ENCODE results near the gene FXYD3. TPM values are rescaled to one million over a fixed set of nuclear protein-coding genes. Genes with fewer than 3 reads are reported as not detected.

Gene FXYD3
- total RNA-seq, 1 donor from 2014 or later, result not detected

DNA sequence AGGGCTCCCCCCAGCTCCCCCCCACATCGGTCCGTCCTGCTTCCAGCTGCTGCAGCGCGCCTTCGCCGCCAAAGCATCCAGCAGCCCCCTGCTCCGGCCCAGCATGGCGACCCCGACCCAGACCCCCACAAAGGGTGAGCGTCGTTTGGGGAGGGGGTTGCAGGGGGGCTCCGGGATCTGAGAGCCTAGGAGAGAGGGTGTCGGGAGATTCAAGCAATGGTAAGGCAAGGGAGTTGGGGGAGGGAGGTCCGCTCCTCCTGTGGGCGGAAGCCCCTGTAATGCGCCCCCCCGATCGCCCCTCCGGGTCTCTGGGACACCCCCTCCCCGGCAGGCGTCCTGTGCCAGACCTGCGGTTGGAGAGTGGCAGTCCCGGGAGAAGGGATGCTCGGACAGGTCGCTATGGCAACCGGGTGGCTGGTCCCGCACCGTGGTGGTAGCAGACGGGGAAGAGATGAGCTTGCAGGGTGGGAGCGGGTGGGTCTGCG, 27.6 kb downstream of the FXYD3 start, which contains the start of gene FXYD7:
Gene FXYD7, plus strand, starts transcription at position 25 of the 485 bp plus-strand sequence. Its CDS starts 79 bp downstream, at position 104.
- peaks cover 3% of the 10 kb centered on the region for H4K20me1 ChIP-seq (ENCODE audit: low read depth)
- peaks cover 45% of the 10 kb centered on the region for H3K4me1 Mint-ChIP-seq
- TF ChIP-seq, protein P1, sequence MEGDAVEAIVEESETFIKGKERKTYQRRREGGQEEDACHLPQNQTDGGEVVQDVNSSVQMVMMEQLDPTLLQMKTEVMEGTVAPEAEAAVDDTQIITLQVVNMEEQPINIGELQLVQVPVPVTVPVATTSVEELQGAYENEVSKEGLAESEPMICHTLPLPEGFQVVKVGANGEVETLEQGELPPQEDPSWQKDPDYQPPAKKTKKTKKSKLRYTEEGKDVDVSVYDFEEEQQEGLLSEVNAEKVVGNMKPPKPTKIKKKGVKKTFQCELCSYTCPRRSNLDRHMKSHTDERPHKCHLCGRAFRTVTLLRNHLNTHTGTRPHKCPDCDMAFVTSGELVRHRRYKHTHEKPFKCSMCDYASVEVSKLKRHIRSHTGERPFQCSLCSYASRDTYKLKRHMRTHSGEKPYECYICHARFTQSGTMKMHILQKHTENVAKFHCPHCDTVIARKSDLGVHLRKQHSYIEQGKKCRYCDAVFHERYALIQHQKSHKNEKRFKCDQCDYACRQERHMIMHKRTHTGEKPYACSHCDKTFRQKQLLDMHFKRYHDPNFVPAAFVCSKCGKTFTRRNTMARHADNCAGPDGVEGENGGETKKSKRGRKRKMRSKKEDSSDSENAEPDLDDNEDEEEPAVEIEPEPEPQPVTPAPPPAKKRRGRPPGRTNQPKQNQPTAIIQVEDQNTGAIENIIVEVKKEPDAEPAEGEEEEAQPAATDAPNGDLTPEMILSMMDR (IDR thresholded peaks at IDR 0.05), result no peak
- TF ChIP-seq EZH2phosphoT487 (IDR thresholded peaks at IDR 0.05), result no peak
- TF ChIP-seq EZH2 (IDR thresholded peaks at IDR 0.05), result no peak
- H3K4me1 ChIP-seq, result peaks cover 37% of the 10 kb centered on the region
- no peak within 1 kb of the TSS for H3K27ac Mint-ChIP-seq
- peak within 1 kb of the TSS; percentile 97 for H2AFZ ChIP-seq (replicated peaks)
- peak within 1 kb of the TSS; percentile 77 for H3K4me3 Mint-ChIP-seq
- H3K4me3 ChIP-seq, result peak within 1 kb of the TSS; percentile 59
- H3K4me2 ChIP-seq, result peak within 1 kb of the TSS; percentile 93
- no peak within 1 kb of the TSS for H3K27ac ChIP-seq
- no peaks in the 10 kb centered on the region for H3K36me3 Mint-ChIP-seq
- peak; percentile 69 for DNase-seq (ENCODE audit: low spot score)
- no peaks in the 10 kb centered on the region for H3K79me2 ChIP-seq (ENCODE audit: low read depth)
- no peaks in the 10 kb centered on the region for H3K9me3 ChIP-seq (ENCODE audit: low read depth)
- H3K27me3 ChIP-seq, result peaks cover 58% of the 10 kb centered on the region
- peaks cover 31% of the 10 kb centered on the region for H3K27me3 Mint-ChIP-seq (ENCODE audit: insufficient read depth, low read depth)
- no peak within 1 kb of the TSS for H3K9ac ChIP-seq
- H3K9me3 Mint-ChIP-seq, result no peaks in the 10 kb centered on the region
- peaks cover 39% of the 10 kb centered on the region for H3F3A ChIP-seq (ENCODE audit: low read depth)
- no peaks in the 10 kb centered on the region for H3K36me3 ChIP-seq

DNA sequence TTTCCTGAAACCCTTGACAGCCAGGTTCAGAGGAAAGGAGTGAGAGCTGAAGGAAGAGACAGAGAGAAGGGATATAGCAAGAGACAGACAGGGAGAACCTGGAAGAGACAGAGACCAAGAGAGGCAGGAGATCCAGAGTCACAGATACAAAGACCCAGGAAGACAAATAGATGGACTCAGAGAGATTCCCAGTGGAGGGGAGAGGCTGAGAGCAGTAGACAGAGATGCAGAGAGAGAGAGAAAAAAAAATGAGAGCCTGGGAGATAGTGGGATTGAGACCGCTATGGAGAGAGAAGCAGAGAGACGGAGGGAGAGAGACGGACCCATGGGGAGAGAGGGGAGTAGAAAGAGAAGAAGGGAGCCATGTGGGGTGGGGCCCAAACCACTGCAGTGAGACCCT, 28.2 kb downstream of the FXYD3 start:
- peaks cover 31% of the 10 kb centered on the region for H3K27me3 Mint-ChIP-seq (ENCODE audit: insufficient read depth, low read depth)
- DNase-seq (ENCODE audit: low spot score), result no peak
- no peak overlapping the region for H3K9ac ChIP-seq

GRCh38 chr19:35144259-35144599, 28.6 kb downstream of the FXYD3 start:
- Mint-ChIP-seq H3K36me3 (no peaks in the 10 kb centered on the region), H3K4me3 (no peak overlapping the region), H3K27ac (no peak overlapping the region), H3K9me3 (no peaks in the 10 kb centered on the region), H3K4me1 (peaks cover 39% of the 10 kb centered on the region), H3K27me3 (ENCODE audit: insufficient read depth, low read depth) (peaks cover 29% of the 10 kb centered on the region)
- no peak overlapping the region for H3K4me3 ChIP-seq
- TF ChIP-seq EZH2phosphoT487 (IDR thresholded peaks at IDR 0.05), result no peak
- no peak for TF ChIP-seq EZH2 (IDR thresholded peaks at IDR 0.05)
- TF ChIP-seq, protein P1 (IDR thresholded peaks at IDR 0.05), result no peak
- peak overlapping the region; percentile 66 for H3K4me2 ChIP-seq
- H3K36me3 ChIP-seq, result no peaks in the 10 kb centered on the region
- H3K27me3 ChIP-seq, result peaks cover 58% of the 10 kb centered on the region
- no peak overlapping the region for H3K27ac ChIP-seq
- peak; percentile 16 for DNase-seq (ENCODE audit: low spot score)
- H3K9me3 ChIP-seq (ENCODE audit: low read depth), result no peaks in the 10 kb centered on the region
- no peaks in the 10 kb centered on the region for H3K79me2 ChIP-seq (ENCODE audit: low read depth)
- peaks cover 27% of the 10 kb centered on the region for H3K4me1 ChIP-seq
- peaks cover 39% of the 10 kb centered on the region for H3F3A ChIP-seq (ENCODE audit: low read depth)
- H3K9ac ChIP-seq, result no peak overlapping the region
- H4K20me1 ChIP-seq (ENCODE audit: low read depth), result peaks cover 3% of the 10 kb centered on the region
- H2AFZ ChIP-seq (replicated peaks), result no peak overlapping the region

More for the DNA sequence above, 28.2 kb downstream of the FXYD3 start:
- Histone ChIP-seq H3K36me3 (no peaks in the 10 kb centered on the region), H3K27me3 (peaks cover 58% of the 10 kb centered on the region), H2AFZ (replicated peaks) (no peak overlapping the region), H3K4me1 (peaks cover 31% of the 10 kb centered on the region), H3K9me3 (ENCODE audit: low read depth) (no peaks in the 10 kb centered on the region), H3K27ac (no peak overlapping the region), H3K4me2 (peak overlapping the region; percentile 93), H4K20me1 (ENCODE audit: low read depth) (peaks cover 3% of the 10 kb centered on the region), H3K4me3 (peak overlapping the region; percentile 59), H3F3A (ENCODE audit: low read depth) (peaks cover 39% of the 10 kb centered on the region), H3K79me2 (ENCODE audit: low read depth) (no peaks in the 10 kb centered on the region)
- H3K9me3 Mint-ChIP-seq, result no peaks in the 10 kb centered on the region
- H3K27ac Mint-ChIP-seq, result no peak overlapping the region
- H3K4me3 Mint-ChIP-seq, result peak overlapping the region; percentile 1
- H3K4me1 Mint-ChIP-seq, result peaks cover 43% of the 10 kb centered on the region
- TF ChIP-seq, protein P1 (IDR thresholded peaks at IDR 0.05), result no peak
- no peak for TF ChIP-seq EZH2 (IDR thresholded peaks at IDR 0.05)
- H3K36me3 Mint-ChIP-seq, result no peaks in the 10 kb centered on the region
